ENCODE results near the gene CHSY3.

DNA sequence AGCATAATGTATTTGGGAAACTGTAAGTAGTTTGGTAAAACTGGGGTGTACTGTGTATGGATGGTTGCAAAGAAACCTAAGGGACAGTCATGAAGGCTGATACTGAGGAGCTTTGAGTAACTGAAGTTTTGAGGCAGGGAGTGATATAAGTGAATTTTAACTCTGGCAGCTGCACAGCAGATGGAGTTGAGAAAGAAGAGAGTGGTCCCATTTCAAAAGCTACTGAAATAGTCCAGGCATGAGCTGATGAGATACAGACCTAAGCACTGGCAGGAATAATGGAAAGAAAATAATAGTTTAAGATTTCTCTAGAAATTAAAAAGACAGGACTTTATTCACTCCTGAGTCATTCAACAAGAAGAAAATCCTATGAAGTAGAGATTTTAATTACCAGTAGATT lies 232.0 kb downstream of the CHSY3 start:
- TF ChIP-seq EZH2 (IDR thresholded peaks at IDR 0.05; ENCODE audit: insufficient read depth, poor library complexity, severe bottlenecking) (no peak), EZH2phosphoT487 (IDR thresholded peaks at IDR 0.05; ENCODE audit: insufficient read depth, low read depth) (no peak)
